M059J (cell line): ENCODE results near the gene NEAT1. TPM values are rescaled to one million over a fixed set of nuclear protein-coding genes. Genes with fewer than 3 reads are reported as not detected.

Experiments
- total RNA-seq: library from RNA; depleted of rRNA; stranded (reverse); fragments of >200 nt; shearing (Covaris generic); gene quantifications from 2 replicates; pipeline ENCODE4 v1.2.3, GENCODE V29; 2014; rRNA removed

The NEAT1 gene
- total RNA-seq, 1 experiment from 2014 or later = 6.5 TPM

Other genes with a start within 250 kb of the NEAT1 start
- 208 and 246 TPM in 2 replicates for gene CAPN1, start 240.9 kb upstream of the NEAT1 start, total RNA-seq
- gene POLA2, start 160.8 kb upstream of the NEAT1 start, total RNA-seq = 47.8 and 62.9 TPM in 2 replicates
- 0.07 and 1.6 TPM in 2 replicates for gene CDC42EP2, start 107.9 kb upstream of the NEAT1 start, total RNA-seq
- 31.5 and 43.5 TPM in 2 replicates for gene DPF2, start 88.9 kb upstream of the NEAT1 start, total RNA-seq
- gene TIGD3, start 68.0 kb upstream of the NEAT1 start, total RNA-seq = 1.7 TPM in 1 of 2 replicates, not detected in the other
- 1.1 and 2.5 TPM in 2 replicates for gene SLC25A45, start 40.2 kb upstream of the NEAT1 start, total RNA-seq
- gene FRMD8, start 36.2 kb upstream of the NEAT1 start, total RNA-seq = 42.6 and 43.0 TPM in 2 replicates
- gene MALAT1, start 76.2 kb downstream of the NEAT1 start, total RNA-seq = 370 and 608 TPM in 2 replicates
- 59.7 and 96.5 TPM in 2 replicates for gene SCYL1, start 102.3 kb downstream of the NEAT1 start, total RNA-seq
- 15.1 and 27.3 TPM in 2 replicates for gene LTBP3, start 135.6 kb downstream of the NEAT1 start, total RNA-seq
- 106 and 116 TPM in 2 replicates for gene ZNRD2, start 147.7 kb downstream of the NEAT1 start, total RNA-seq
- 35.4 and 40.0 TPM in 2 replicates for gene FAM89B, start 149.7 kb downstream of the NEAT1 start, total RNA-seq
- 2.0 and 9.3 TPM in 2 replicates for gene EHBP1L1, start 153.3 kb downstream of the NEAT1 start, total RNA-seq
- 0.52 TPM in 1 of 2 replicates, not detected in the other for gene KCNK7, start 173.0 kb downstream of the NEAT1 start, total RNA-seq
- gene MAP3K11, start 191.4 kb downstream of the NEAT1 start, total RNA-seq = 16.0 and 27.1 TPM in 2 replicates
- 16.5 and 26.0 TPM in 2 replicates for gene PCNX3, start 193.0 kb downstream of the NEAT1 start, total RNA-seq
- gene SIPA1, start 215.3 kb downstream of the NEAT1 start, total RNA-seq = 8.7 and 22.7 TPM in 2 replicates
- 37.2 and 49.1 TPM in 2 replicates for gene RELA, start 240.1 kb downstream of the NEAT1 start, total RNA-seq